ENCODE measurements around the gene TRAF4. TPM values are rescaled to one million over a fixed set of nuclear protein-coding genes. Genes with fewer than 3 reads are reported as not detected.
"Not testable (repeated sequence)": the region's sequence is repeated elsewhere in the genome, so short reads cannot be mapped to it uniquely, and the experiment has no call there.

TRAF4 gene
- polyA plus RNA-seq, 4 donors, result 58.8 to 203 (median 128) TPM

DNA sequence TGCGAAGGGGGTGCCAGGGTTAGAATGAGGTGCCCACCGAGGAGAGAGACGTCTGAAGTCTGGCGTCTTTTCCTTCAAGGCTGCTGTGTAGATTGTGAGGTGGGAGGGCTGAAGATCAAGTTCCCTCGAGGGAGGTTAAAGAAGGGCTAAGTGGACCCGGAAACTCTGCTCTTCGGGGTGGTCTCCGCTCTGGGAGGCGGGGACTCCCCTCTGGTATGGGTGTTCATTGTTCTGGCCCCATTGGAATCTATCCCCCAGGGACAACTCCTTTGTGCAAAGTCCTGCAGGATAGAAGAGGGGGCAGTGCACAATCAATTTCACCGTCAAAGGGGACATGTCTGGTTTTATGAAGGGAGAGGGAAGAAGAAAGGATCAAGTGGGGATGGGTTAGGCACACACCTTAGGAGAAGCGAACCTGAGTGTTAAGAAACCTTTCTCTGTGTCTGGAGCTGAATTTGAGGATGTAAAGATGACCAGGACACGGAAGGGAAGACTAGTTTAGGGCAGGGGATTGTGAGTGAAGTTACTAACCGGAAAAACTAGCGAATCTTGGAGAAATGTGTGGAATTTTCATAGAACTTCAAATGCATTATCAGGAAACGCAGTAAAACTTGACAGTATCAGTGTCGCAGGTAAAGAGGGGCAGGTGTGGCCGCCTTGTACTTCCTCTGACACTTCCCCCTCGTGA lies 25.3 kb upstream of the TRAF4 start:
- H3K4me3 ChIP-seq (ENCODE audit: low read depth in 1 of 3, low read length in 3 of 3), result peak overlapping the region in 1 of 3 donors; percentile 75
- peaks cover 0 to 48% (median 2%) of the 10 kb centered on the region in 3 donors for H3K4me1 ChIP-seq (ENCODE audit: control insufficient read depth in 3 of 3, insufficient read depth in 2 of 3, low read depth in 1 of 3, low read length in 2 of 3)

DNA sequence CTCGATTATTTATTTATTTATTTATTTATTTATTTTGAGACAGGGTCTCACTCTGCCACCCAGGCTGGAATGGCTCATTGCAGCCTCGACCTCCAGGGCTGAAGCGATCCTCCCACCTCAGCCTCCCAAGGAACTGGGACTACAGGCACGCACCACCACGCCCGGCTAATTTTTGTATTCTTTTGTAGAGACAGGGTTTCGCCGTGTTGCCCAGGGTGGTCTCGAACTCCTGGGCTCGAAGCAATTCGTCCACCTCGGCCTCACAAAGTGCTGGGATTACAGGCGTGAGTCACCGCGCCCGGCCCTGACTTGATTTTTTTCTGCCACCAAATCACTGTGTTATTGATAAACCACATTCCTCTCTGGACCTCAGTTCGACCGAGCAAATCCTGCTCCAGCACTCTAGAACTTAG lies 24.8 kb upstream of the TRAF4 start:
- Histone ChIP-seq H3K27me3 (ENCODE audit: control insufficient read depth in 3 of 3, insufficient read depth in 3 of 3, low read length in 3 of 3) (peaks cover 0 to 5% (median 3%) of the 10 kb centered on the region in 3 donors), H3K27ac (ENCODE audit: low read depth in 1 of 3, low read length in 2 of 3) (peak overlapping the region; percentile 43 to 95 (median 88)), H3K4me3 (ENCODE audit: low read depth in 1 of 3, low read length in 3 of 3) (peak overlapping the region in 2 of 3 donors; percentile 85 to 93), H3K9me3 (ENCODE audit: control insufficient read depth in 2 of 2, insufficient read depth in 1 of 2, low read depth in 1 of 2, low read length in 1 of 2) (no peaks in the 10 kb centered on the region), H3K36me3 (ENCODE audit: control insufficient read depth in 3 of 3, insufficient read depth in 2 of 3, low read depth in 1 of 3, low read length in 3 of 3) (peaks cover 4 to 51% (median 11%) of the 10 kb centered on the region in 3 donors), H3K4me1 (ENCODE audit: control insufficient read depth in 3 of 3, insufficient read depth in 2 of 3, low read depth in 1 of 3, low read length in 2 of 3) (peaks cover 0 to 48% (median 2%) of the 10 kb centered on the region in 3 donors)
- 17 to 30% (median 28%) methylated on average over 18 of the region's 18 CpGs for WGBS, 3 donors
- DNase-seq (no peak), FAIRE-seq (no peak)

More for the DNA sequence above, 25.3 kb upstream of the TRAF4 start:
- H3K27ac ChIP-seq (ENCODE audit: low read depth in 1 of 3, low read length in 2 of 3), result peak overlapping the region in 2 of 3 donors; percentile 88 to 95
- DNase-seq (no peak), FAIRE-seq (no peak)
- H3K9me3 ChIP-seq (ENCODE audit: control insufficient read depth in 2 of 2, insufficient read depth in 1 of 2, low read depth in 1 of 2, low read length in 1 of 2), result no peaks in the 10 kb centered on the region
- H3K27me3 ChIP-seq (ENCODE audit: control insufficient read depth in 3 of 3, insufficient read depth in 3 of 3, low read length in 3 of 3), result peaks cover 0 to 5% (median 3%) of the 10 kb centered on the region in 3 donors
- WGBS, 3 donors, result 44 to 65% (median 61%) methylated on average over 18 of the region's 18 CpGs
- H3K36me3 ChIP-seq (ENCODE audit: control insufficient read depth in 3 of 3, insufficient read depth in 2 of 3, low read depth in 1 of 3, low read length in 3 of 3), result peaks cover 4 to 55% (median 8%) of the 10 kb centered on the region in 3 donors

DNA sequence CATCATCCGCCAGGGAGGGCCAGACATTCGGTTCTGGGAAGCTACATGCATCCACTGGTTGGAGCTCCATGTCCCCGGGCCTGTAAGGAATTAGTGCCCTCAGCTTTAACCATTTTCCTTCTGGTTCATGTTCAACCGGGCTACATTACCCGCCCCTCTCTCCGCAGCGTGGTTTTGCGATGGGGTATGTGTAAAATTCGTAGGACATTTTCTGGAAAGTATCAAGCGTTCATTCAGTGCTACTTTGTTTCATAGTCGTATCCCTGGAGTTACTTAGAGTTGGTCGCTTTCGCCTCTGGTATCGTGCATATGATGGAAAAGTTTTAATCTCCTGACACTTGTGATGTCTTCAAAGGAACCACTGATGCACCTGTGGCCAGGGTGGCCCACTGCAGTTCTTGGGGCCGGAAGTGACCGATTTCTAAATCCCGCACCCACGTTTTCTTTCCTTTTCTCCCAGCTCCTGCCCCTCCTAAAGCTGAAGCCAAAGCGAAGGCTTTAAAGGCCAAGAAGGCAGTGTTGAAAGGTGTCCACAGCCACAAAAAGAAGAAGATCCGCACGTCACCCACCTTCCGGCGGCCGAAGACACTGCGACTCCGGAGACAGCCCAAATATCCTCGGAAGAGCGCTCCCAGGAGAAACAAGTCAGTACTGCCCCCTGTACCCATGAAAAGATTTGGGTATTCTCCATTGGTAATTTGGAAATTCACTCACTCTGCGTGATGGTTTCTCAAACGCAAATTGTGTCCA lies 23.4 kb upstream of the TRAF4 start:
- Histone ChIP-seq H3K9me3 (ENCODE audit: control insufficient read depth in 2 of 2, insufficient read depth in 1 of 2, low read depth in 1 of 2, low read length in 1 of 2) (no peaks in the 10 kb centered on the region), H3K4me3 (ENCODE audit: low read depth in 1 of 3, low read length in 3 of 3) (peak overlapping the region; percentile 58 to 93 (median 85)), H3K27ac (ENCODE audit: low read depth in 1 of 3, low read length in 2 of 3) (peak overlapping the region; percentile 58 to 95 (median 88)), H3K36me3 (ENCODE audit: control insufficient read depth in 3 of 3, insufficient read depth in 2 of 3, low read depth in 1 of 3, low read length in 3 of 3) (peaks cover 5 to 51% (median 11%) of the 10 kb centered on the region in 3 donors), H3K27me3 (ENCODE audit: control insufficient read depth in 3 of 3, insufficient read depth in 3 of 3, low read length in 3 of 3) (peaks cover 0 to 5% (median 3%) of the 10 kb centered on the region in 3 donors), H3K4me1 (ENCODE audit: control insufficient read depth in 3 of 3, insufficient read depth in 2 of 3, low read depth in 1 of 3, low read length in 2 of 3) (peaks cover 0 to 53% (median 2%) of the 10 kb centered on the region in 3 donors)
- no peak for FAIRE-seq
- DNase-seq, result peak in 1 of 2 donors; percentile 46
- WGBS, 3 donors, result 0 to 2% (median 1%) methylated on average over 24 to 29 of the region's 30 CpGs

- H3K36me3 ChIP-seq (ENCODE audit: control insufficient read depth in 3 of 3, insufficient read depth in 2 of 3, low read depth in 1 of 3, low read length in 3 of 3), result peaks cover 5 to 46% (median 11%) of the 10 kb centered on the region in 3 donors
- DNase-seq; H3K9me3 ChIP-seq (ENCODE audit: control insufficient read depth in 2 of 2, insufficient read depth in 1 of 2, low read depth in 1 of 2, low read length in 1 of 2); H3K27ac ChIP-seq (ENCODE audit: low read depth in 1 of 3, low read length in 2 of 3); H3K27me3 ChIP-seq (ENCODE audit: control insufficient read depth in 3 of 3, insufficient read depth in 3 of 3, low read length in 3 of 3); FAIRE-seq: not testable (repeated sequence)
- 6 to 22% (median 10%) methylated on average over 19 of the region's 19 CpGs for WGBS, 3 donors
- H3K4me3 ChIP-seq (ENCODE audit: low read depth in 1 of 3, low read length in 3 of 3), result peak overlapping the region; percentile 58 to 93 (median 85)
- H3K4me1 ChIP-seq (ENCODE audit: control insufficient read depth in 3 of 3, insufficient read depth in 2 of 3, low read depth in 1 of 3, low read length in 2 of 3), result peaks cover 0 to 56% (median 2%) of the 10 kb centered on the region in 3 donors
Measured at GRCh38 chr17:28720997-28721329, 22.8 kb upstream of the TRAF4 start.

DNA sequence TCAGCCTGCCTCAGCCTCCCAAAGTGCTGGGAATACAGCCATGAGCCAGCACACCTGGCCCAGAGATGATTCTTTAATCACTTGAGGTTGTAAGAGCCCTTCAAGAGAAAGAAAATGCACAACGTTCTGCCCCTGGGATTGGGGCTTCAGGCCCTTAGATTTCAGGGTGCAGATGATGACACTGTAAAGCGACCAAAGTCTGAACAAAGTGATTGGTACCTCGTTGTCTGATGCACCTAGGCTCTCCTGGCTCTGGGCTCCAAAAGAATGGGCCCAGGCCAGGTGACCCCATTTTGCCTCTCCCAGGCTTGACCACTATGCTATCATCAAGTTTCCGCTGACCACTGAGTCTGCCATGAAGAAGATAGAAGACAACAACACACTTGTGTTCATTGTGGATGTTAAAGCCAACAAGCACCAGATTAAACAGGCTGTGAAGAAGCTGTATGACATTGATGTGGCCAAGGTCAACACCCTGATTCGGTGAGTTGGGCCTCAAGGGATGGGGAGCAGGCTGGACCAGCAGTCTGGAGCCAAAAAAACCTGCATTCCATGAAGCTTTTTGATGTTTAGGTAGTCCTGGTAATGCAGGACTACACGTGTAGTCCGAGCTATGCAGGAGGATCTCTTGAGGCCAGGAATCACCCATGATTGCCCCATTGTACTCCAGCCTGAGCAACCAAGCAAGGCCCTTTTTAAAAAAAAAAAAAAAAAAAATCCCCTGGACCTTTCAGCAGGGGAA lies 21.2 kb upstream of the TRAF4 start:
- Histone ChIP-seq H3K27ac (ENCODE audit: low read depth in 1 of 3, low read length in 2 of 3) (peak overlapping the region in 1 of 3 donors; percentile 26), H3K4me3 (ENCODE audit: low read depth in 1 of 3, low read length in 3 of 3) (no peak overlapping the region), H3K36me3 (ENCODE audit: control insufficient read depth in 3 of 3, insufficient read depth in 2 of 3, low read depth in 1 of 3, low read length in 3 of 3) (peaks cover 5 to 43% (median 11%) of the 10 kb centered on the region in 3 donors), H3K27me3 (ENCODE audit: control insufficient read depth in 3 of 3, insufficient read depth in 3 of 3, low read length in 3 of 3) (peaks cover 0 to 3% (median 0%) of the 10 kb centered on the region in 3 donors), H3K4me1 (ENCODE audit: control insufficient read depth in 3 of 3, insufficient read depth in 2 of 3, low read depth in 1 of 3, low read length in 2 of 3) (peaks cover 0 to 48% (median 2%) of the 10 kb centered on the region in 3 donors), H3K9me3 (ENCODE audit: control insufficient read depth in 2 of 2, insufficient read depth in 1 of 2, low read depth in 1 of 2, low read length in 1 of 2) (no peaks in the 10 kb centered on the region)
- DNase-seq, result no peak
- 49 to 59% (median 54%) methylated on average over 7 of the region's 7 CpGs for WGBS, 3 donors
- FAIRE-seq, result no peak

DNA sequence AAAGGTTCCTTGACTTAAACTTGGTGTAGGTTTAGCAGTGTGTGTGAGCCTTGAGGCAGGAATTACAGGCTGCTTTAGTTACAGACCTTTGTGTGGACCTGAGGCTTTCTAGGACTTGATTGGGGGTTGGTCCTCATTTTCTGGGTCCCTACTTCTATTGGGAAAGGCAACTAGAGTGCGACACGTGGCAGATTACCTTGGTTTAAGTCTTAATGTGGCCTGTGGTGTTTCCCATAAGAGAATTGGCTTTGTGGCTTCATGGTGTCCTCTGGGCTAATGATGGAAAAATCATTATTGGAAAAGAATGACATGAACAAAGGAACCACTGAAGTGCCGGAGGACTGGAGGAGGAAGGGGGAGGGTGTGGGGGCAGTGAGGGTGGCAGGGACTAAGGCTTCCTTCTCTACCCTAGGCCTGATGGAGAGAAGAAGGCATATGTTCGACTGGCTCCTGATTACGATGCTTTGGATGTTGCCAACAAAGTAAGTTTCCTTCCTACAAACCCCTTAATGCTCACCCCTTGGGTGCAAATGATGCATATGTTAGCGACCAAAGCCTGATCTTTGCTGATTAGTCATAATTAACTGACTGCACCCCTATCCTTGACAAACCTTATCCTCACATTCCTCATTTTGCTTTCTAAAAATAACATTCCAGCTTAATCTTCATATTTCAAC lies 20.5 kb upstream of the TRAF4 start:
- Histone ChIP-seq H3K27me3 (ENCODE audit: control insufficient read depth in 3 of 3, insufficient read depth in 3 of 3, low read length in 3 of 3) (no peaks in the 10 kb centered on the region), H3K4me1 (ENCODE audit: control insufficient read depth in 3 of 3, insufficient read depth in 2 of 3, low read depth in 1 of 3, low read length in 2 of 3) (peaks cover 0 to 43% (median 2%) of the 10 kb centered on the region in 3 donors)
- WGBS, 3 donors, result 66 to 79% (median 71%) methylated on average over 6 of the region's 6 CpGs

GRCh38 chr17:28723836-28724499 lies 19.8 kb upstream of the TRAF4 start:
- WGBS, 3 donors, result 56 to 65% (median 61%) methylated on average over 4 of the region's 4 CpGs
- H3K27ac ChIP-seq (ENCODE audit: low read depth in 1 of 3, low read length in 2 of 3); H3K9me3 ChIP-seq (ENCODE audit: control insufficient read depth in 2 of 2, insufficient read depth in 1 of 2, low read depth in 1 of 2, low read length in 1 of 2); FAIRE-seq; H3K4me3 ChIP-seq (ENCODE audit: low read depth in 1 of 3, low read length in 3 of 3); DNase-seq; H3K27me3 ChIP-seq (ENCODE audit: control insufficient read depth in 3 of 3, insufficient read depth in 3 of 3, low read length in 3 of 3): not testable (repeated sequence)
- Histone ChIP-seq H3K4me1 (ENCODE audit: control insufficient read depth in 3 of 3, insufficient read depth in 2 of 3, low read depth in 1 of 3, low read length in 2 of 3) (peaks cover 0 to 37% (median 2%) of the 10 kb centered on the region in 3 donors), H3K36me3 (ENCODE audit: control insufficient read depth in 3 of 3, insufficient read depth in 2 of 3, low read depth in 1 of 3, low read length in 3 of 3) (peaks cover 5 to 43% (median 11%) of the 10 kb centered on the region in 3 donors)

More for the DNA sequence above, 20.5 kb upstream of the TRAF4 start:
- Histone ChIP-seq H3K4me3 (ENCODE audit: low read depth in 1 of 3, low read length in 3 of 3) (no peak overlapping the region), H3K27ac (ENCODE audit: low read depth in 1 of 3, low read length in 2 of 3) (no peak overlapping the region), H3K36me3 (ENCODE audit: control insufficient read depth in 3 of 3, insufficient read depth in 2 of 3, low read depth in 1 of 3, low read length in 3 of 3) (peaks cover 5 to 43% (median 11%) of the 10 kb centered on the region in 3 donors), H3K9me3 (ENCODE audit: control insufficient read depth in 2 of 2, insufficient read depth in 1 of 2, low read depth in 1 of 2, low read length in 1 of 2) (no peaks in the 10 kb centered on the region)
- DNase-seq, result no peak
- FAIRE-seq, result no peak
